Naive B cell (primary cell): Measurements from ENCODE around the gene RCSD1. TPM values are rescaled to one million over a fixed set of nuclear protein-coding genes. Genes with fewer than 3 reads are reported as not detected.

Experiments
- ATAC-seq, 2 donors: fragments of 150-1000 bp; cut with Tn5 transposase; 2 replicates each; pipeline ENCODE4 v1.10.0; 2021; ENCODE audit warnings: low read depth in 2 of 2, mild to moderate bottlenecking in 2 of 2, moderate library complexity in 2 of 2
- DNase-seq: peaks from one replicate; pipeline ENCODE4 v3.0.0; 2022
- H3K27ac Mint-ChIP-seq, 6 donors: one replicate each; pipeline ENCODE4 v1.8.0; 2020 to 2022; ENCODE audit warnings: mild to moderate bottlenecking in 6 of 6, mixed read lengths in 6 of 6, moderate library complexity in 5 of 6, inconsistent platforms in 2 of 6
- H3K27me3 Mint-ChIP-seq, 3 donors: one replicate each; pipeline ENCODE4 v1.8.0; 2021 to 2022; ENCODE audit warnings: mixed read lengths in 3 of 3, mild to moderate bottlenecking in 1 of 3
- H3K36me3 Mint-ChIP-seq, 2 donors: one replicate each; pipeline ENCODE4 v1.8.0; 2020 to 2022; ENCODE audit warnings: mixed read lengths in 2 of 2, inconsistent platforms in 1 of 2, mild to moderate bottlenecking in 1 of 2
- H3K4me1 Mint-ChIP-seq, 3 donors: one replicate each; pipeline ENCODE4 v1.8.0; 2020 to 2022; ENCODE audit warnings: mixed read lengths in 3 of 3, inconsistent platforms in 1 of 3, mild to moderate bottlenecking in 1 of 3, moderate library complexity in 1 of 3
- H3K4me3 Mint-ChIP-seq, 8 donors: one replicate each; pipeline ENCODE4 v1.8.0; 2020 to 2022; ENCODE audit warnings: mild to moderate bottlenecking in 8 of 8, mixed read lengths in 8 of 8, moderate library complexity in 8 of 8, inconsistent platforms in 2 of 8
- H3K9me3 Mint-ChIP-seq, 7 donors: one replicate each; pipeline ENCODE4 v1.8.0; 2020 to 2022; ENCODE audit warnings: mixed read lengths in 7 of 7, mild to moderate bottlenecking in 5 of 7, inconsistent platforms in 2 of 7, moderate library complexity in 1 of 7
- polyA plus RNA-seq, 6 donors: library from polyadenylated mRNA; unstranded; fragments of 300-500 nt; fragmentation: Illumina TruSeq; gene quantifications; one replicate each; pipeline ENCODE4 v1.2.3, GENCODE V29; 2021; ENCODE audit warnings: low read depth in 6 of 6

The RCSD1 gene
- polyA plus RNA-seq, 6 donors from 2014 or later = 273 to 418 (median 333) TPM

GRCh38 chr1:167695756-167696561, 65.9 kb downstream of the RCSD1 start:
- ATAC-seq = no peak
- Mint-ChIP-seq H3K9me3 (no peaks in the 10 kb centered on the region), H3K27me3 (no peaks in the 10 kb centered on the region), H3K36me3 (peaks cover 25 to 56% of the 10 kb centered on the region in 2 donors), H3K27ac (peak overlapping the region in 1 of 6 donors; percentile 49), H3K4me3 (no peak overlapping the region), H3K4me1 (peaks cover 27 to 44% (median 27%) of the 10 kb centered on the region in 3 donors)
- no peak for DNase-seq

- DNase-seq = no peak
- no peaks in the 10 kb centered on the region for H3K9me3 Mint-ChIP-seq
- H3K36me3 Mint-ChIP-seq = peaks cover 29 to 55% of the 10 kb centered on the region in 2 donors
- peak overlapping the region in 4 of 6 donors; percentile 57 to 87 (median 82) for H3K27ac Mint-ChIP-seq
- no peaks in the 10 kb centered on the region for H3K27me3 Mint-ChIP-seq
- no peak overlapping the region for H3K4me3 Mint-ChIP-seq
- peak in 1 of 2 donors; percentile 46 for ATAC-seq
- H3K4me1 Mint-ChIP-seq = peaks cover 28 to 44% (median 29%) of the 10 kb centered on the region in 3 donors
Measured at GRCh38 chr1:167697667-167698141, 67.7 kb downstream of the RCSD1 start.

GRCh38 chr1:167698313-167698712, 68.3 kb downstream of the RCSD1 start:
- Mint-ChIP-seq H3K27ac (peak overlapping the region in 2 of 6 donors; percentile 38 to 57), H3K36me3 (peaks cover 35 to 55% of the 10 kb centered on the region in 2 donors), H3K4me3 (no peak overlapping the region), H3K4me1 (peaks cover 34 to 50% (median 35%) of the 10 kb centered on the region in 3 donors), H3K27me3 (no peaks in the 10 kb centered on the region), H3K9me3 (no peaks in the 10 kb centered on the region)
- ATAC-seq (no peak), DNase-seq (no peak)

GRCh38 chr1:167701510-167701909, 71.5 kb downstream of the RCSD1 start:
- H3K27me3 Mint-ChIP-seq = no peaks in the 10 kb centered on the region
- DNase-seq = no peak
- H3K36me3 Mint-ChIP-seq = peaks cover 46 to 53% of the 10 kb centered on the region in 2 donors
- H3K9me3 Mint-ChIP-seq = no peaks in the 10 kb centered on the region
- H3K27ac Mint-ChIP-seq = peak overlapping the region; percentile 25 to 97 (median 77)
- no peak for ATAC-seq
- H3K4me1 Mint-ChIP-seq = peaks cover 56 to 65% (median 60%) of the 10 kb centered on the region in 3 donors
- H3K4me3 Mint-ChIP-seq = no peak overlapping the region

- Mint-ChIP-seq H3K27me3 (no peaks in the 10 kb centered on the region), H3K4me1 (peaks cover 65 to 73% (median 69%) of the 10 kb centered on the region in 3 donors), H3K4me3 (peak overlapping the region in 1 of 8 donors; percentile 29), H3K27ac (peak overlapping the region; percentile 36 to 94 (median 77)), H3K9me3 (no peaks in the 10 kb centered on the region), H3K36me3 (peaks cover 39 to 43% of the 10 kb centered on the region in 2 donors)
- ATAC-seq (no peak), DNase-seq (no peak)
Measured at GRCh38 chr1:167703557-167703956, 73.5 kb downstream of the RCSD1 start.

GRCh38 chr1:167704715-167705114, 74.7 kb downstream of the RCSD1 start:
- no peak for ATAC-seq
- Mint-ChIP-seq H3K27me3 (no peaks in the 10 kb centered on the region), H3K4me1 (peaks cover 65 to 77% (median 70%) of the 10 kb centered on the region in 3 donors), H3K4me3 (no peak overlapping the region), H3K36me3 (peaks cover 30 to 35% of the 10 kb centered on the region in 2 donors), H3K9me3 (no peaks in the 10 kb centered on the region), H3K27ac (peak overlapping the region in 2 of 6 donors; percentile 62 to 63)
- DNase-seq = no peak

GRCh38 chr1:167705250-167705649, 75.2 kb downstream of the RCSD1 start:
- ATAC-seq (no peak), DNase-seq (no peak)
- no peaks in the 10 kb centered on the region for H3K9me3 Mint-ChIP-seq
- H3K27me3 Mint-ChIP-seq = no peaks in the 10 kb centered on the region
- H3K36me3 Mint-ChIP-seq = peaks cover 25 to 30% of the 10 kb centered on the region in 2 donors
- H3K27ac Mint-ChIP-seq = peak overlapping the region in 3 of 6 donors; percentile 7 to 90 (median 71)
- peaks cover 63 to 77% (median 66%) of the 10 kb centered on the region in 3 donors for H3K4me1 Mint-ChIP-seq
- H3K4me3 Mint-ChIP-seq = peak overlapping the region in 1 of 8 donors; percentile 28

- H3K4me3 Mint-ChIP-seq = peak overlapping the region in 1 of 8 donors; percentile 13
- peaks cover 25 to 29% of the 10 kb centered on the region in 2 donors for H3K36me3 Mint-ChIP-seq
- H3K9me3 Mint-ChIP-seq = no peaks in the 10 kb centered on the region
- DNase-seq (no peak), ATAC-seq (no peak)
- no peaks in the 10 kb centered on the region for H3K27me3 Mint-ChIP-seq
- H3K4me1 Mint-ChIP-seq = peaks cover 61 to 74% (median 63%) of the 10 kb centered on the region in 3 donors
- H3K27ac Mint-ChIP-seq = peak overlapping the region in 5 of 6 donors; percentile 28 to 92 (median 75)
Measured at GRCh38 chr1:167706363-167706762, 76.3 kb downstream of the RCSD1 start.

- peak; percentile 25 to 29 for ATAC-seq
- DNase-seq = no peak
- peak overlapping the region in 7 of 8 donors; percentile 13 to 83 (median 59) for H3K4me3 Mint-ChIP-seq
- no peaks in the 10 kb centered on the region for H3K9me3 Mint-ChIP-seq
- H3K27me3 Mint-ChIP-seq = no peaks in the 10 kb centered on the region
- peaks cover 58 to 74% (median 60%) of the 10 kb centered on the region in 3 donors for H3K4me1 Mint-ChIP-seq
- peak overlapping the region; percentile 28 to 92 (median 79) for H3K27ac Mint-ChIP-seq
- H3K36me3 Mint-ChIP-seq = peaks cover 21 to 24% of the 10 kb centered on the region in 2 donors
Measured at GRCh38 chr1:167706931-167707877, 77.2 kb downstream of the RCSD1 start.

GRCh38 chr1:167707942-167708341, 77.9 kb downstream of the RCSD1 start:
- no peaks in the 10 kb centered on the region for H3K27me3 Mint-ChIP-seq
- H3K27ac Mint-ChIP-seq = peak overlapping the region in 5 of 6 donors; percentile 16 to 98 (median 74)
- no peaks in the 10 kb centered on the region for H3K9me3 Mint-ChIP-seq
- peaks cover 18 to 19% of the 10 kb centered on the region in 2 donors for H3K36me3 Mint-ChIP-seq
- peak overlapping the region in 6 of 8 donors; percentile 2 to 83 (median 68) for H3K4me3 Mint-ChIP-seq
- DNase-seq (no peak), ATAC-seq (no peak)
- peaks cover 55 to 76% (median 59%) of the 10 kb centered on the region in 3 donors for H3K4me1 Mint-ChIP-seq

- peaks cover 9 to 12% of the 10 kb centered on the region in 2 donors for H3K36me3 Mint-ChIP-seq
- ATAC-seq = peak; percentile 78 to 80
- DNase-seq = peak; percentile 64
- no peaks in the 10 kb centered on the region for H3K9me3 Mint-ChIP-seq
- H3K4me3 Mint-ChIP-seq = peak overlapping the region; percentile 50 to 83 (median 72)
- peaks cover 55 to 75% (median 59%) of the 10 kb centered on the region in 3 donors for H3K4me1 Mint-ChIP-seq
- no peaks in the 10 kb centered on the region for H3K27me3 Mint-ChIP-seq
- H3K27ac Mint-ChIP-seq = peak overlapping the region; percentile 74 to 98 (median 84)
Measured at GRCh38 chr1:167708940-167709389, 78.9 kb downstream of the RCSD1 start.

- H3K27ac Mint-ChIP-seq = no peak overlapping the region
- peak overlapping the region in 1 of 8 donors; percentile 58 for H3K4me3 Mint-ChIP-seq
- no peaks in the 10 kb centered on the region for H3K27me3 Mint-ChIP-seq
- peaks cover 57 to 75% (median 64%) of the 10 kb centered on the region in 3 donors for H3K4me1 Mint-ChIP-seq
- peaks cover 0 to 5% of the 10 kb centered on the region in 2 donors for H3K36me3 Mint-ChIP-seq
- ATAC-seq (no peak), DNase-seq (no peak)
- peaks cover 0 to 9% (median 0%) of the 10 kb centered on the region in 7 donors for H3K9me3 Mint-ChIP-seq
Measured at GRCh38 chr1:167710836-167711235, 80.8 kb downstream of the RCSD1 start.
